Caco-2 (cell line): ENCODE data around the gene IL15. TPM values are rescaled to one million over a fixed set of nuclear protein-coding genes. Genes with fewer than 3 reads are reported as not detected.
"Not testable (repeated sequence)": the region's sequence is repeated elsewhere in the genome, so short reads cannot be mapped to it uniquely, and the experiment has no call there.

Experiments
- BruUV-seq: library from RNA; stranded (reverse); fragments of 400-500 nt; replicated peaks from 2 replicates; lab custom pipeline; 2021; lab: Mats Ljungman, UMichigan
- CTCF ChIA-PET: fragments of 300-600 bp; sonication (Branson Sonifier 250); formaldehyde crosslinking; loops from one replicate; lab custom pipeline; 2022; ENCODE audit warnings: antibody characterized with exemption; lab: Charles Lee
- POLR2A ChIA-PET: fragments of 300-600 bp; sonication (Branson Sonifier 250); formaldehyde crosslinking; loops from one replicate; lab custom pipeline; 2022; ENCODE audit warnings: antibody characterized with exemption; lab: Charles Lee
- DNase-seq, 2 experiments: peaks; one replicate each; pipeline versions ENCODE4 v3.0.0 to v3.0.0-alpha.2; 2020 to 2022
- H3K27me3 ChIP-seq: replicated peaks from 2 replicates; pipeline ENCODE4 v1.6.0; 2011; ENCODE audit warnings: low read length; ENCODE audit not compliant: control insufficient read depth, insufficient read depth
- H3K36me3 ChIP-seq: 2 replicates; pipeline ENCODE4 v1.5.1; 2011; ENCODE audit warnings: low read length; ENCODE audit not compliant: control insufficient read depth, insufficient read depth
- H3K4me1 ChIP-seq: fragments of 250-450 bp; sonication (Bioruptor Pico); 2 replicates; pipeline ENCODE4 v1.5.1; 2020; ENCODE audit warnings: mild to moderate bottlenecking
- H3K4me3 ChIP-seq: 2 replicates; pipeline ENCODE4 v1.5.1; 2011; ENCODE audit warnings: low read depth, mild to moderate bottlenecking, control low read depth, low read length
- H3K9me3 ChIP-seq: fragments of 250-450 bp; sonication (Bioruptor Pico); 2 replicates; pipeline ENCODE4 v1.5.1; 2020; ENCODE audit warnings: mild to moderate bottlenecking, moderate library complexity
- H3K27ac Mint-ChIP-seq: one replicate; pipeline ENCODE4 v1.8.0; 2022; ENCODE audit warnings: mixed read lengths; ENCODE audit not compliant: unreplicated experiment
- H3K27me3 Mint-ChIP-seq: one replicate; pipeline ENCODE4 v1.8.0; 2022; ENCODE audit warnings: mixed read lengths; ENCODE audit not compliant: insufficient read depth, unreplicated experiment
- H3K36me3 Mint-ChIP-seq: one replicate; pipeline ENCODE4 v1.8.0; 2022; ENCODE audit warnings: mild to moderate bottlenecking, mixed read lengths; ENCODE audit not compliant: insufficient read depth, unreplicated experiment
- H3K4me1 Mint-ChIP-seq: one replicate; pipeline ENCODE4 v1.8.0; 2022; ENCODE audit warnings: low read depth, mixed read lengths; ENCODE audit not compliant: unreplicated experiment
- H3K4me3 Mint-ChIP-seq: one replicate; pipeline ENCODE4 v1.8.0; 2022; ENCODE audit warnings: mild to moderate bottlenecking, moderate library complexity, mixed read lengths; ENCODE audit not compliant: unreplicated experiment
- H3K9me3 Mint-ChIP-seq: one replicate; pipeline ENCODE4 v1.8.0; 2022; ENCODE audit warnings: mixed read lengths; ENCODE audit not compliant: unreplicated experiment
- intact Hi-C: fragments of 100-400 bp; cut with micrococcal nuclease; formaldehyde crosslinking; loops from one replicate; pipeline ENCODE4 v1.10.0; 2022; ENCODE audit not compliant: unreplicated experiment
- total RNA-seq: library from RNA; stranded (reverse); gene quantifications from 2 replicates; pipeline ENCODE4 v1.2.3, GENCODE V29; 2022
- TF ChIP-seq, protein P1 (sequence below), 2 experiments: fragments of 200-600 bp in 1 of 2; IDR thresholded peaks; 1 replicate in 1 of 2; 2 replicates in 1 of 2; pipeline versions ENCODE4 v1.5.1 to v1.8.0; 2011 to 2022; ENCODE audit warnings: antibody characterized with exemption in 1 of 2, control low read depth in 1 of 2, inconsistent platforms in 1 of 2, low read depth in 1 of 2, low read length in 1 of 2, mild to moderate bottlenecking in 1 of 2, moderate library complexity in 1 of 2; ENCODE audit not compliant: insufficient read depth in 1 of 2, severe bottlenecking in 1 of 2, unreplicated experiment in 1 of 2

The IL15 gene
- total RNA-seq, 1 experiment from 2014 or later: not detected

DNA sequence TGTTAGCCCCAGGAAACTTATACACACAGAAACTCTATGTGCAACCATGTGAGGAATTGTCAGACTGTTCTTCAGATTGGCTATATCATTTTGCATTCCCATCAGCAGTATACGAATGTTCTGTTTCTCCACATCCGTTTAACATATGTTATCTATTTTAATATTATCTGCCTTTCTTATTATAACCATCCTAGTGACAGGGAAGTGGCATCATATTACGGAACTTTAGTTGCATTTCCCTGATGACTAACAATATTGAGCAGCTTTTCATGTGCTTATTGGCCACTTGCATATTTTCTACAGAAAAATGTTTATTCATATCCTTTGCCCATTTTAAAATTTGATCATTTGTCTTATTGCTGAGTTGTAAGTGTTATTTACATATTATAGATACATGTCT lies 36.5 kb upstream of the IL15 start:
- CTCF ChIA-PET: no interaction called here
- no peak for DNase-seq
- no peaks in the 10 kb centered on the region for H3K27me3 ChIP-seq
- Mint-ChIP-seq H3K27ac (no peak overlapping the region), H3K4me3 (no peak overlapping the region), H3K27me3 (no peaks in the 10 kb centered on the region), H3K36me3 (no peaks in the 10 kb centered on the region), H3K9me3 (no peaks in the 10 kb centered on the region), H3K4me1 (no peaks in the 10 kb centered on the region)
- POLR2A ChIA-PET: no interaction called here
- TF ChIP-seq, protein P1, sequence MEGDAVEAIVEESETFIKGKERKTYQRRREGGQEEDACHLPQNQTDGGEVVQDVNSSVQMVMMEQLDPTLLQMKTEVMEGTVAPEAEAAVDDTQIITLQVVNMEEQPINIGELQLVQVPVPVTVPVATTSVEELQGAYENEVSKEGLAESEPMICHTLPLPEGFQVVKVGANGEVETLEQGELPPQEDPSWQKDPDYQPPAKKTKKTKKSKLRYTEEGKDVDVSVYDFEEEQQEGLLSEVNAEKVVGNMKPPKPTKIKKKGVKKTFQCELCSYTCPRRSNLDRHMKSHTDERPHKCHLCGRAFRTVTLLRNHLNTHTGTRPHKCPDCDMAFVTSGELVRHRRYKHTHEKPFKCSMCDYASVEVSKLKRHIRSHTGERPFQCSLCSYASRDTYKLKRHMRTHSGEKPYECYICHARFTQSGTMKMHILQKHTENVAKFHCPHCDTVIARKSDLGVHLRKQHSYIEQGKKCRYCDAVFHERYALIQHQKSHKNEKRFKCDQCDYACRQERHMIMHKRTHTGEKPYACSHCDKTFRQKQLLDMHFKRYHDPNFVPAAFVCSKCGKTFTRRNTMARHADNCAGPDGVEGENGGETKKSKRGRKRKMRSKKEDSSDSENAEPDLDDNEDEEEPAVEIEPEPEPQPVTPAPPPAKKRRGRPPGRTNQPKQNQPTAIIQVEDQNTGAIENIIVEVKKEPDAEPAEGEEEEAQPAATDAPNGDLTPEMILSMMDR (IDR thresholded peaks at IDR 0.05; ENCODE audit: insufficient read depth in 1 of 2, low read depth in 1 of 2, low read length in 1 of 2, severe bottlenecking in 1 of 2, unreplicated experiment in 1 of 2): no peak
- H3K4me3 ChIP-seq: no peak overlapping the region
- intact Hi-C loops: no loop called here
- H3K9me3 ChIP-seq: no peaks in the 10 kb centered on the region
- no peaks in the 10 kb centered on the region for H3K4me1 ChIP-seq
- no TSS peak for BruUV-seq
- H3K36me3 ChIP-seq: no peaks in the 10 kb centered on the region

DNA sequence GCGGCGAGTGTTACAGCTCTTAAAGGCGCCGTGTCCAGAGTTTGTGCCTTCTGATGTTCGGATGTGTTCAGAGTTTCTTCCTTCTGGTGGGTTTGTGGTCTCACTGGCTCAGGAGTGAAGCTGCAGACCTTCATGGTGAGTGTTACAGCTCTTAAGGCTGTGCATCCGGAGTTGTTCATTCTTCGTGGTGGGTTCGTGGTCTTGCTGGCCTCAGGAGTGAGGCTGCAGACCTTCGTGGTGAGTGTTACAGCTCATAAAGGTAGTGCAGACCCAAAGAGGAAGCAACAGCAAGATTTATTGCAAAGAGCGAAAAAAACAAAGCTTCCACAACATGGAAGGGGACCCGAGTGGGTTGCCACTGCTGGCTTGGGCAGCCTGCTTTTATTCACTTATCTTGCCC lies 31.7 kb upstream of the IL15 start:
- H3K36me3 Mint-ChIP-seq, H3K4me3 ChIP-seq, H3K9me3 Mint-ChIP-seq, POLR2A ChIA-PET, H3K36me3 ChIP-seq, H3K4me3 Mint-ChIP-seq, H3K27me3 ChIP-seq, H3K27ac Mint-ChIP-seq, DNase-seq, CTCF ChIA-PET, H3K27me3 Mint-ChIP-seq, BruUV-seq, H3K4me1 Mint-ChIP-seq, intact Hi-C loops, H3K4me1 ChIP-seq, H3K9me3 ChIP-seq: not testable (repeated sequence)

DNA sequence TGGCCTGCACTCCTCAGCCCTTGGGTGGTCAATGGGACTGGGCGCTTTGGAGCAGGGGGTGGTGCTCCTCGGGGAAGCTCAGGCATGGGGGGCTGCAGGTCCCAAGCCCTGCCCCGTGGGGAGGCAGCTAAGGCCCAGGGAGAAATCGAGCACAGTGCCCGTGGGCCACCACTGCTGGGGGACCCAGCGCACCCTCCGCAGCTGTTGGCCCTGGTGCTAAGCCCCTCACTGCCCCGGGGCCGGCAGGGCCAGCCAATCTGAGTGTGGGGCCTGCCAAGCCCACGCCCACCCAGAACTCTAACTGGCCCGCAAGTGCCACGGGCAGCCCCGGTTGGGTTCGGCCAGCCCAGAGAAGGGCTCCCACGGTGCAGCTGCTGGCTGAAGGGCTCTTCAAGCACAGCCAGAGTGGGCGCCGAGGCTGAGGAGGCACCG lies 30.9 kb upstream of the IL15 start:
- no peak overlapping the region for H3K4me3 Mint-ChIP-seq
- TF ChIP-seq, protein P1 (IDR thresholded peaks at IDR 0.05; ENCODE audit: insufficient read depth in 1 of 2, low read depth in 1 of 2, low read length in 1 of 2, severe bottlenecking in 1 of 2, unreplicated experiment in 1 of 2): no peak
- intact Hi-C loops: no loop called here
- H3K9me3 ChIP-seq: no peaks in the 10 kb centered on the region
- ChIA-PET POLR2A (no interaction called here), CTCF (no interaction called here)
- H3K36me3 ChIP-seq: no peaks in the 10 kb centered on the region
- no peak for DNase-seq
- no peak overlapping the region for H3K4me3 ChIP-seq
- no peaks in the 10 kb centered on the region for H3K4me1 Mint-ChIP-seq
- H3K4me1 ChIP-seq: no peaks in the 10 kb centered on the region
- H3K36me3 Mint-ChIP-seq: no peaks in the 10 kb centered on the region
- no peak overlapping the region for H3K27ac Mint-ChIP-seq
- H3K27me3 Mint-ChIP-seq: peaks cover 3% of the 10 kb centered on the region
- H3K9me3 Mint-ChIP-seq: no peaks in the 10 kb centered on the region
- BruUV-seq: no TSS peak
- H3K27me3 ChIP-seq: no peaks in the 10 kb centered on the region

DNA sequence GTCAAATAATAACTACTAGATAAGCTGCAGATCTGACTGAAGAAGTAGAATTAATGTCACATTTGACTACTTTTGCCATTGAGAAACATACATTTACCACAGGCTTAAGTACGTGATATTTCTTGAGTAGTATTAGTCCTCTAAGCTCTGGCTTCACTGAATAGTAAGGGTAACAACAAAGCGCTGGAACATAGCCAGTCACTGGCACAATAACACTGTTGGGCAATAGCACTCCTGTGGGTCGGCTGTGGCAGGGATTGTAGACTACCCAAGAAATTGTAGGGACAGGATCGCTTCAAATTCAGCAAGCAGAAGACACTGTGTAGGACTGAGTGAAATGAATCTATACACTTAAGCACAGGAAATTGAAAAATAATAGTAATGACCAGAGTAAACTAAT lies 27.1 kb upstream of the IL15 start:
- Mint-ChIP-seq H3K27ac (no peak overlapping the region), H3K4me3 (no peak overlapping the region), H3K36me3 (no peaks in the 10 kb centered on the region), H3K27me3 (peaks cover 3% of the 10 kb centered on the region), H3K4me1 (no peaks in the 10 kb centered on the region), H3K9me3 (no peaks in the 10 kb centered on the region)
- intact Hi-C loops: no loop called here
- Histone ChIP-seq H3K4me1 (no peaks in the 10 kb centered on the region), H3K27me3 (no peaks in the 10 kb centered on the region), H3K4me3 (no peak overlapping the region), H3K36me3 (no peaks in the 10 kb centered on the region), H3K9me3 (no peaks in the 10 kb centered on the region)
- ChIA-PET CTCF (no interaction called here), POLR2A (no interaction called here)
- no TSS peak for BruUV-seq
- TF ChIP-seq, protein P1 (IDR thresholded peaks at IDR 0.05; ENCODE audit: insufficient read depth in 1 of 2, low read depth in 1 of 2, low read length in 1 of 2, severe bottlenecking in 1 of 2, unreplicated experiment in 1 of 2): no peak
- DNase-seq: no peak
